ENCODE results near the gene RHOG. TPM values are rescaled to one million over a fixed set of nuclear protein-coding genes. Genes with fewer than 3 reads are reported as not detected.
A peak's percentile ranks its signal among the peaks of the same experiment; 100 is the strongest.
"Not testable (repeated sequence)": the region's sequence is repeated elsewhere in the genome, so short reads cannot be mapped to it uniquely, and the experiment has no call there.

RHOG gene
- total RNA-seq, 1 experiment from 2014 or later, result 31.0 TPM

- DNase-seq, result no peak
- Histone ChIP-seq H3K4me2 (peak overlapping the region; percentile 42; the same call in 1 of the 2 replicates), H3K9me3 (ENCODE audit: insufficient read depth, low read depth) (no peaks in the 10 kb centered on the region), H3K79me2 (ENCODE audit: low read depth) (peaks cover 39% of the 10 kb centered on the region), H3K36me3 (ENCODE audit: low read depth) (no peaks in the 10 kb centered on the region), H3K4me1 (replicated peaks; ENCODE audit: insufficient read depth) (peaks cover 19% of the 10 kb centered on the region; the same call in 1 of the 2 replicates), H3K9me2 (ENCODE audit: insufficient read depth) (no peaks in the 10 kb centered on the region), H3K27ac (peak overlapping the region; percentile 60), H2AFZ (no peak overlapping the region), H3K4me3 (no peak overlapping the region), H3F3A (ENCODE audit: insufficient read depth, low read depth) (peaks cover 9% of the 10 kb centered on the region; the same call in 1 of the 2 replicates), H4K20me1 (ENCODE audit: insufficient read depth) (no peaks in the 10 kb centered on the region), H3K27me3 (ENCODE audit: insufficient read depth, low read depth) (no peaks in the 10 kb centered on the region)
- BruUV-seq (replicated peaks), result no TSS peak
- POLR2A ChIA-PET (ENCODE audit: unreplicated experiment), result no interaction called here
- CTCF ChIA-PET, result interaction anchor here (0.7 kb wide), 1 partner anchor 199 kb away, joined by 7 read pairs; no protein-coding TSS in a partner anchor
- intact Hi-C loops (cut with micrococcal nuclease; ENCODE audit: unreplicated experiment), result no loop called here
- no peak for TF ChIP-seq EZH2 (IDR thresholded peaks at IDR 0.05; ENCODE audit: low read depth)
Measured at GRCh38 chr11:3866206-3866605, 25.4 kb upstream of the RHOG start.

- peak overlapping the region; percentile 60 for H3K27ac ChIP-seq
- CTCF ChIA-PET, result interaction anchor here (0.6 kb wide), 1 partner anchor 17 kb away, joined by 3 read pairs; no protein-coding TSS in a partner anchor
Measured at GRCh38 chr11:3865388-3866193, 24.8 kb upstream of the RHOG start.

GRCh38 chr11:3861683-3862082, 20.9 kb upstream of the RHOG start:
- POLR2A ChIA-PET (ENCODE audit: unreplicated experiment), result no interaction called here
- H3K4me1 ChIP-seq (replicated peaks; ENCODE audit: insufficient read depth), result peaks cover 57% of the 10 kb centered on the region
- intact Hi-C loops (cut with micrococcal nuclease; ENCODE audit: unreplicated experiment), result no loop called here

More at GRCh38 chr11:3865388-3866193, 24.8 kb upstream of the RHOG start:
- Histone ChIP-seq H4K20me1 (ENCODE audit: insufficient read depth) (no peaks in the 10 kb centered on the region), H3K4me3 (no peak overlapping the region), H2AFZ (no peak overlapping the region), H3K79me2 (ENCODE audit: low read depth) (peaks cover 44% of the 10 kb centered on the region), H3K36me3 (ENCODE audit: low read depth) (no peaks in the 10 kb centered on the region), H3K9me3 (ENCODE audit: insufficient read depth, low read depth) (no peaks in the 10 kb centered on the region), H3K4me1 (replicated peaks; ENCODE audit: insufficient read depth) (peaks cover 22% of the 10 kb centered on the region; the same call in 1 of the 2 replicates), H3K9me2 (ENCODE audit: insufficient read depth) (no peaks in the 10 kb centered on the region), H3K27me3 (ENCODE audit: insufficient read depth, low read depth) (no peaks in the 10 kb centered on the region), H3F3A (ENCODE audit: insufficient read depth, low read depth) (peaks cover 9% of the 10 kb centered on the region; the same call in 1 of the 2 replicates), H3K4me2 (peak overlapping the region; percentile 42; the same call in 1 of the 2 replicates)
- intact Hi-C loops (cut with micrococcal nuclease; ENCODE audit: unreplicated experiment), result no loop called here
- TF ChIP-seq CTCF (conservative IDR thresholded peaks at IDR 0.05) (no peak), EZH2 (IDR thresholded peaks at IDR 0.05; ENCODE audit: low read depth) (no peak)
- BruUV-seq (replicated peaks), result no TSS peak
- POLR2A ChIA-PET (ENCODE audit: unreplicated experiment), result no interaction called here
- peak in 1 of 2 experiments; percentile 19 for DNase-seq

DNA sequence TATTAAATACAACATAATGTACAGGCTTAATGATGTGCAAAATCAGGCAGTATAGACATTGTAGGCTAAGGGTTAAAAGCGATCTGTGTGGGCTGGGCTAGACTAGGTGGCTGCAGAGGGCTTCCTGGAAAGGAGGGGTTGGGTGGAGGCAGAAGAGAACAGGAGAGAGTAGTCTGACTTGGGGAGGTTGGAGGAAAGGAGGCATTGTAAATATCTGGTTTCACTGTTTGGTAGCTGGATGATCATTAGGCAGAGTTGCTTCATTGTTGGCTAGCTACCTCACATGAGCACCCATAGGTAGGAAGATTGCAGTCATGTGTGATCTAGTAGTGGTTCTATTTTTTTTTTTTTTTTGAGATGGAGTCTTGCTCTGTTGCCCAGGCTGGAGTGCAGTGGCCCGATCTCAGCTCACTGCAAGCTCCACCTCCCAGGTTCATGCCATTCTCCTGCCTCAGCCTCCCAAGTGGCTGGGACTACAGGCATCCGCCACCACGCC, 20.2 kb upstream of the RHOG start:
- H3K9me3 ChIP-seq (ENCODE audit: insufficient read depth, low read depth); BruUV-seq (replicated peaks); H2AFZ ChIP-seq; H3K9me2 ChIP-seq (ENCODE audit: insufficient read depth); H3F3A ChIP-seq (ENCODE audit: insufficient read depth, low read depth); intact Hi-C loops (cut with micrococcal nuclease; ENCODE audit: unreplicated experiment); H3K27ac ChIP-seq; H3K4me3 ChIP-seq; H3K27me3 ChIP-seq (ENCODE audit: insufficient read depth, low read depth); H4K20me1 ChIP-seq (ENCODE audit: insufficient read depth); DNase-seq; H3K36me3 ChIP-seq (ENCODE audit: low read depth): not testable (repeated sequence)
- Histone ChIP-seq H3K79me2 (ENCODE audit: low read depth) (peaks cover 84% of the 10 kb centered on the region), H3K4me2 (peak overlapping the region; percentile 53), H3K4me1 (replicated peaks; ENCODE audit: insufficient read depth) (peaks cover 54% of the 10 kb centered on the region)
- CTCF ChIA-PET, result interaction anchor here (0.6 kb wide), 2 partner anchors 99 to 237 kb away, joined by 3 to 5 read pairs; no protein-coding TSS in a partner anchor
- POLR2A ChIA-PET (ENCODE audit: unreplicated experiment), result interaction anchor here (0.6 kb wide), 1 partner anchor 51 kb away, joined by 3 read pairs; no protein-coding TSS in a partner anchor

More at GRCh38 chr11:3861683-3862082, 20.9 kb upstream of the RHOG start:
- TF ChIP-seq CTCF (conservative IDR thresholded peaks at IDR 0.05) (no peak), EZH2 (IDR thresholded peaks at IDR 0.05; ENCODE audit: low read depth) (no peak)
- CTCF ChIA-PET, result interaction anchor here (0.6 kb wide), 1 partner anchor 98 kb away, joined by 5 read pairs; no protein-coding TSS in a partner anchor
- no peaks in the 10 kb centered on the region for H4K20me1 ChIP-seq (ENCODE audit: insufficient read depth)
- no peaks in the 10 kb centered on the region for H3K9me3 ChIP-seq (ENCODE audit: insufficient read depth, low read depth)
- peaks cover 77% of the 10 kb centered on the region for H3K79me2 ChIP-seq (ENCODE audit: low read depth)
- H3K4me2 ChIP-seq, result 0 out of 2 replicates have a peak overlapping the region, but pooled peaks have one; percentile 10
- H3K27me3 ChIP-seq (ENCODE audit: insufficient read depth, low read depth), result no peaks in the 10 kb centered on the region
- no peak for DNase-seq
- H3F3A ChIP-seq (ENCODE audit: insufficient read depth, low read depth), result peaks cover 9% of the 10 kb centered on the region; the same call in 1 of the 2 replicates
- H3K36me3 ChIP-seq (ENCODE audit: low read depth), result no peaks in the 10 kb centered on the region
- H2AFZ ChIP-seq, result no peak overlapping the region
- no peak overlapping the region for H3K27ac ChIP-seq
- no peak overlapping the region for H3K4me3 ChIP-seq
- no TSS peak for BruUV-seq (replicated peaks)
- H3K9me2 ChIP-seq (ENCODE audit: insufficient read depth), result no peaks in the 10 kb centered on the region
